ENCODE results near the gene PKP1.

GRCh38 chr1:201371276-201371675, 88.0 kb downstream of the PKP1 start:
- TF ChIP-seq POLR2A (IDR thresholded peaks at IDR 0.05; ENCODE audit: low read length), result no peak
- no peak for TF ChIP-seq GATA1 (IDR thresholded peaks at IDR 0.05; ENCODE audit: low read depth, low read length)

Measured in erythroblast (primary cell).